ENCODE results near the gene MARCOL. TPM values are rescaled to one million over a fixed set of nuclear protein-coding genes. Genes with fewer than 3 reads are reported as not detected.
A peak's percentile ranks its signal among the peaks of the same experiment; 100 is the strongest.

Gene MARCOL, protein sequence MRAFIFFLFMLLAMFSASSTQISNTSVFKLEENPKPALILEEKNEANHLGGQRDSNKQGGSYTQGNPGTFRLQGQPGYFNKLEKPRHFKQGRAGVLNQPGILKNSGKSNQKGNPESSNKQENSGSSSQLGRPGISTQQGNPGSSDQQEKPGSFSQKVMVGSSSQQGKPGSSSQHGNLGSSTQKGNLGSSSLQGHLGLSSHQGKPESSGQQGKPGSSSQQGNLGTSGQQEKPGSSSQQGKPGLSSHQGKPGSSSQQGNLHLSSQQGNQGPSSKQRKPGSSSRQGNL
- polyA plus RNA-seq (ENCODE audit: insufficient read length in 3 of 3): not detected

DNA sequence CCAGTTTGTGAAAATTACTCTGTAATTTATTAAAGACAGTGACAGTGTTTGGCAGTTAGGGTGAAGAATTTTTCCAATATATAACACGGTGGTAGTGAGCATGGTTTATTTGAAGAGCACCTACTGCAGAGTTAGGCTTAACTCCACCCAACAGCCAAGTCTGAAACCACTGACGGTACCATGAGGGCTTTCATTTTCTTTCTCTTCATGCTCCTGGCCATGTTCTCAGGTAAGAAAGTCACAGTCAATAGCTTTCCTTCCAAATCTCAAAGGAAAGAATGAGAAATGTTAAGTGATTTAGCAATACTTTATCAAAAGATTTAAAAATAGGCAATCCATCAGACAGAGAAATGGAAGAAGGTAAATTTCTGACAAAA lies at the start of gene MARCOL:
Gene MARCOL, plus strand, starts transcription at position 108 of the 377 bp plus-strand sequence. Its CDS starts 73 bp downstream, at position 181.
- no peak for DNase-seq (ENCODE audit: low read depth in 3 of 3, low spot score in 2 of 3)

DNA sequence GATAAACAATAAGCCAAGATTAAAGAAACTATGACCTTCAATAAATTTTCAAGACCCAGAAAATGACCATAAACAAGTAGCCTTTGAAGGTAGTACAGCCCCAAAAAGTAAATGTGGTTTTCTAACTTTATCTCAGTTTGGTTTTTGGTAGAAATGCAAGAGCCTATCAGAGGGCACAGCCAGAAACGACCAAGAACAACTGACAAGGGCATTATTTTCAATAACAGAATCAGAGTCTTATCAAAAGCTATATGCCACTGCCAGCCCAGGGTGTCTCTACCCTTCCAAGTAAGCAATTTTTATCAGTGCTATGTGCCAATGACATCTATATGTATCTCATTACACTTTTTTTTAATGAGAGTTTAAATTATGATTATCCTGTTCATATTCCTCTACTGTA lies 47.3 kb upstream of the MARCOL start:
- no peak for DNase-seq (ENCODE audit: low read depth in 3 of 3, low spot score in 2 of 3)

DNA sequence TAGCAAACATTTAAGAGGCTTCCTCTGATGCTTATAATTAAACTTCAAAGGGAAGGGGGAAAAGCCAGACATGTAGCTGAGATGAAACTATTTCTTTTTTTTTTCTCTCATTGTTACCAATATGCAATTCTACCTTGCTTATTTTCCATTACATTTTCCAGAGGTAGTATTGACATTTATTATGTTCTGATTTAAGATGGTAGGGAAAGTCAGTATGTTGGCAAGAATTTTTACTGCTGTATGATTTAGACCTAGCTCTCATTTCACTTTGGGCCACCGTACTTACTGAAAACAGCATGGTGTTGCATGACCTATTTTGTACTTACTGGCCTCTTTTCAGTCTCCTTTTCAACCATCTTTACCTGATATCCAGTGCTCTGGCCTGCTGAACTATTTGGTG lies 45.1 kb upstream of the MARCOL start:
- no peak for DNase-seq (ENCODE audit: low read depth in 3 of 3, low spot score in 2 of 3)

DNA sequence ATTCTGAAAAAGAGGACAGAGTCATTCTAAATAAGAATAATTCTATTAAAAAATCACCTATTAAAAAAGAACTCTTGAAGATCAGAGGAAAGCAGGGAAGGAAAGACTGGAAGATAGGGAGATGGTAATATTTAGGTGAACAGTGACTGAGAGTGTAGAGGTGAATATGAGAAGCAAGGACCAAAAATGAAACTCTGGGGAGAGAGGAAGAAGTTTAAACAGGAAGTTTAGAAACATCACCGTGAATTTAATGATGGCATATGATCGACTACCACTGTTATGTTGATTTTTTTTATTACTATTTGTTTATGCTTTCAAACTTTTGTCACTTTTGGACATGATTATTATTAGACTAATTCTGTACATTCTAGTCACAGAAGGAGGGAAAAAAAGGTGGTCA lies 37.2 kb upstream of the MARCOL start:
- no peak for DNase-seq (ENCODE audit: low read depth in 3 of 3, low spot score in 2 of 3)

DNA sequence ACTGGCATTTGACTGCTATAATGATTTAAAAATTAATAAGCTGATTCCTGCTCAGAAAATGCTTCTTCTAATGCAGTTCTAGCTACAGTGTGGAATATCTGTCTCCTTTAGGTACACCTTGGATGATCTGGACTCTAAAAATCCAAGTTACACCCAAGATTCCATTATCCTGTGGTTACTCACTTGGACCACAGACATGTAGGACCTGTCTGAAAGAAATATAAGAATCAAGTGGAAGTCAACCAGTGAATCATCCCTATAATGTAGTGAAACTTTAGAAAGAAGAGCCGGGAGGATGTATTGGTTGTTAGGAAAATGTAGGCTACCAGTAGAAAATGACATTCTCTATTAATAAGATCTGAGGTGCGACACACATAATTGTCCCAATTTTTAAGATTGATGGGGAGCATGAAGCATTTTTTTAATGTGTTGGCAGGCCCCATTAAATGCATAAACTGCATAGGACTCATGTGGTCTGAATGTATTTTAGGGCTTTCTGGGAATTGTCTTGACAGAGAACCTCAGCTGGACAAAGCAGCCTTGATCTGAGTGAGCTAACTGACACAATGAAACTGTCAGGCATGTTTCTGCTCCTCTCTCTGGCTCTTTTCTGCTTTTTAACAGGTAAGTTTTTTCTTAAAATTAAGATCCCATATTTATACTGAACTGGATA lies 35.7 kb upstream of the MARCOL start, which contains the start of gene SPINK6:
Gene SPINK6, plus strand, starts transcription at position 512 of the 673 bp plus-strand sequence. Its CDS starts 55 bp downstream, at position 567.
- no peak for DNase-seq (ENCODE audit: low read depth in 3 of 3, low spot score in 2 of 3)

DNA sequence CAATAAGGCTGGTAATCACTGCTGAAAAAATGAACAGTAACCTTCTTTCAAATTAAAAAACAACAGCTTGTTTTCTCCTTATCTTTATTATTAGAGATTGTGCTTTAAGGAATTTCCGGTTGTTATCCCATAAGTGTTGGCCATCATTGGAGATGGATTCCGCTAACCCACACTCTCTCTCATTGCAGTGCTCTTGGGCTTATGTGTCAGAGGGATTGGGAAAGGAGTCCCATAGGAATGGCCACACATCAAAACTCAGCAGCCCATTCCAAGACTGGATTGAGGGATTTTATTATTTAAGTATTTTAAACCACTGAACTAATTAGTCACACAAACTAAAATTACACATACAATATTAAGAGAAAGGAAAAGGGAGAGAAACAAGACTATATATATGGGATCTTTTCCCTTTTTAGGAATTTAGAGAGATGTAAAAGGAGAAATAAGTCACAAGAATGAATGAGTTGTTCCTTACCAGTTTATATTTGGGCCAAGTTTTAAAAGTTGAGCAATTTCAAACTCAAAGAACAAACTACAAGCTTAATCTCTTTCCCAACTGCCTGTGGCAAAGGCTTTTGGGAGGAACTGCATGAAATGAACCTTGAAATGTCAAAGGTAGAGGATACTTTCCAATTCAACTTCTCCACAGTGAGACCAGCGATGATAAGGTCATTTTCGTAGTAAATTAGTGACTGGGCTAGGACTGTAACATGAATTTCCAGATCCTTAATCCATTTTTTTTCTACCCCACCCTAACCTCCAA lies 33.1 kb upstream of the MARCOL start:
- no peak for DNase-seq (ENCODE audit: low read depth in 3 of 3, low spot score in 2 of 3)

DNA sequence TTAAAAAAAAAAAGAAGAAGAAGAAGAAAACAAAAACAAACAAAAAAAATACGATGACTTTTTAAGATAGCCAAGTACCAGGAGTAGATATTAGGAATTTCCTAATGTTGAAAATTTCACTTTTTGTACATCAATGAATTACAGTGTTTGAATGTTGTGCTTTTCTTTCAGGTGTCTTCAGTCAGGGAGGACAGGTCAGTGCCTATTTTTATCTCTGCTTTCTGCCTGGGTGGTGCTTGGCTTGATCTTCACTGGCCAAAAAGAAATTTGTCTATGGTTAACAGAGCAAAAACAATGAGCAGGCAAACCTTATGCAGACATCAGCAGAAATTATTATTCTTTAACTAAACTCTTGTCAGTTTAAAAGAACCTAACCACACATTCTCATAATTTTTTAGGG lies 32.5 kb upstream of the MARCOL start:
- no peak for DNase-seq (ENCODE audit: low read depth in 3 of 3, low spot score in 2 of 3)

DNA sequence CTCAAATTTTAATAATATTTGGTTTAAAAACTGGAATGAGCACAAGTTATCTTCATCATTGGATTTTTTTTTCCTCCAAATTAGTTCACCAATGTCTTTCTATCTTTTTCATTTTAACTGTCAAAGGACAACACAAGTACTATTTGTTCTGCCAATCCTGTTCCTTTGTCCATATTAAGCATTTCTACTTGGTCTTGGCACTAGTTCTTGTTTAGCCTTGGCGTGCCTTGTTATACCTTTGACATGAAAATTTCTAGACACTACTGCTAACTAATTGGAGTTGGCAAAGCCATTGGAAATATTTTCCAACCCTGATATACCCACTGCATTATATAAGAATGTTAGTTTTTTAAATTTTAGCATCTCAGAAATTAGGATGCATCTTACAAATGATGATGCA lies 31.7 kb upstream of the MARCOL start:
- no peak for DNase-seq (ENCODE audit: low read depth in 3 of 3, low spot score in 2 of 3)

DNA sequence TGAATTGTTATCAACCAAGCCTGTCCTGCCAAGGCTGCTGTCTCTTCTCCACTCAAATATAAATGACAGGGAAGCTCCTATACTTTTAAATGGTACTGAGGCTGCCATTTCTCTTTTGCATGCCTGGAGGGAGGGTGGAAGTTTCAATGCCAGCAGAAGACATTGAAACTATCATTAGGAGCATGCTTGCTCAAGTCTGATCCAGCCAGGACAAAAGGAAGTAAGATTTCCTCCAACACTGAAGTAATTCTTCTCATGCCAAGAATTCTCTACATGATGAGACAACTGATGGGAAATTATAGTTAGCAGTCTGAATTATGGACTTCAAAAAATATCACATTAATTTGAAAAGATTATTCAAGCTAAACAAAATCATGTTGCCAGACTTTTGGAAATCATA lies 30.1 kb upstream of the MARCOL start:
- no peak for DNase-seq (ENCODE audit: low read depth in 3 of 3, low spot score in 2 of 3)

DNA sequence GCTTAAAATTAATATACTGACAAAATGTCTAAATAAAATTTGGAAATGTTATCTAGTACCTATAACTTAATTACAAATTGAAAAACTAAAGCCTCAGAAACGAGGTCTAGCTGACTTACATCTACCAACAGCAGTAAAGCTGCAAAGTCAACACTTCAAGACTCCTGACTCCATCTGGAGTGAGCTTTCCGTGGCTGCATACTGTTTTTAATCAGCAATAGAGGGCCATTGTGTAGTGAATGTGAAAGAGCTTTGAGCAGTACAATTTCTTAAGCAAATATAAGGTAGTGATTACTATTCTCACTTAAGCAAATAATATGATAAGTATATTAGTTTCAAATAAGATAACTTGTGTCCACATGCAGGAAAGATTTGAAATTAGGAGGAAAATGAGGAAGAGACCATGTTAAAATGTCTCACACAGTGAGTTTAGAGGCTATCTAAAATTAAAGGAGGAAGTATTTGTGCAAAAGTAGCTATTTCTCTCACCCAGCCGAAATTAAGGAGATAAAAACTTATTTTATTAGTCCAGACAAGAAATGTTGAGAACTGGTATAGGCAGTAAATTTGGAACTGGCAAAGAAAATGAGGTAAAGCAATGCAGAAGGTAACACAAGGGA lies 29.1 kb upstream of the MARCOL start:
- DNase-seq (ENCODE audit: low read depth in 3 of 3, low spot score in 2 of 3): no peak

DNA sequence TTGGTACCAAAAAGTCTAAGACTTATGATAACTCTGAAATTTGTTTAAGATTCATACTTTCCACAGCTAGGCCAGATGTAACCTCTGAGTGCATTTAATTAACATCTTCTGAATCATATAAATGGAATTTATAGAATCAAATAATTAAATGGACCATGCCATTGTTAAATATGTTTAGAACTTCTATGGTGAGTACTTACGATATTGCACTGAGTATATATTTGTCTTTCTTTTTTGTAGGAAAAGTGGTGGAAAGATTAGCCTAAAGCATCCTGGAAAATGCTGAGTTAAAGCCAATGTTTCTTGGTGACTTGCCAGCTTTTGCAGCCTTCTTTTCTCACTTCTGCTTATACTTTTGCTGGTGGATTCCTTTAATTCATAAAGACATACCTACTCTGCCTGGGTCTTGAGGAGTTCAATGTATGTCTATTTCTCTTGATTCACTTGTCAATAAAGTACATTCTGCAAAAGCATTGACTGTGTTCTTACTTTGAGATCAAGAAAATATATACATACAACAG lies 23.6 kb upstream of the MARCOL start:
- DNase-seq (ENCODE audit: low read depth in 3 of 3, low spot score in 2 of 3): no peak

DNA sequence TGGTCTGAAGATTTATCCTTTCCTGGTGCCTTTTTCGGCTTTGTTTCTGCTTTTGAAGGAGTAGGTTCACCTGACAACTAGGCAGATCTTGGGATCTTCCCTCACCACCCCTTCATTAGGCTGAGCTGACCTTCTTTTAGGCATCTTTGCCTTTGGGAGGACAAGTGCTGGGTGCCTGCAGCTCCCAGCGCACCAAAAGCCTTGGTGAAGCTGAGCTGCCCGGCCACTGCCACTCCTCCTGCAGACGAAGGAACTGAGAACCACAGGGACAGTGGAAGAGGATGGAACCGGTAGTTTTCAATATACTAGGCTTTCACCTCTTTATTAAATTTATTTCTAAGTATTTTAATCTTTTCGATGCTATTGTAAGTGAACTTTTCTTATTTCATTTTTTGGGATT lies 16.8 kb upstream of the MARCOL start:
- DNase-seq (ENCODE audit: low read depth in 3 of 3, low spot score in 2 of 3): no peak

DNA sequence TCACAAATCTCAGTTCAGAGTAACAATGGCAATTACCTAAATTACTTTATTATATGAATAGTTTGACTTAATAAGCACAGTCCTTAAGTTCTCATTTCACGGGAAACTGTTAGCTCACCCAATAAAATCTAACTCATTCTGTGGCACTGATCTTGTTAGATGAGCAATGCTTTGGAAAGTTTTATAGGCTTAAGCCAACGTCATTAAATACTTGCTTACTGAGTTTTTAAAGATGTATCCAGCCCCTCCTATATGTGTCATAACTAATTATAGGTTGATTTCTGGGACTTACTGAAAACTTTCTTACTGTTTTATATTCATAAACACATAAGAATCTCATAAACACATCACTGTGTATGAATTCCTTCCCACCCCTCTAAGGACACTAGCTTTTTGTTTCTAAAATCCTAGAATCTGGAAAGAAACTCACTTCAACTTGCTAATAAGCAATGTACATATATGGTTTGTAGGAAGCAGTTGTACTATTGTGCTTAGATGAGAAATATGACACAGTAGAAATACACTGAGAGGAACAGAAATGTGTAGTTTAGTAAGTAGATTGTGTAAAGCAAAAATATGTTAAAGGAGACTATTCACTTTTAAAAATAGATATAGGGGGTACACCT lies 14.1 kb upstream of the MARCOL start:
- no peak for DNase-seq (ENCODE audit: low read depth in 3 of 3, low spot score in 2 of 3)

DNA sequence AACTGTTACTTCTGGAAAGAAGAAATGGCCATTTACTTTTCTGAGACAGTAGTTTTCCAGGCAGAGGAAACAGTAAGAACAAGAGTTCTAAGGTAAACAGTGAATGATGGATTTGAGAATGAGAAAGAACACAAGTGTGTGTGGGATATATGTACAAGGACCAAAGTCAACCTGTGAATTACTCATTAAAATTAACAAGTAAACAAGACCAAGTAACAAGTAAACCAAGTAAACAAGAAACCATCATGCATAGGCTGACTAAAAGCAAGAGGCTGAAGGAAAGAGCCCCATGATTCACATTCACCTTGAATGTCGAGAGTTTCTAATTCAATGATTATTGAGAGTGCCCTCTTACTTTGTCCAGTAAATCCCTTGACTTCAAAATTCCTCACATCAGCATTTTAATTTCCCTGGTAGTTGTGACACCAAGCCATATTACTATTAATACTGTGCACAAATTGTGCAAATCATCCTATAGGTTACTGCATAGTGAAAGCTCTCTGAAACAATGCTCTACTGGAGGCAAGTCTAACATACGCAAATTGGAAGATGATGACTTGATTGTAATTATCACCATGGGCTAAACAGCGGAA lies 9.8 kb upstream of the MARCOL start:
- no peak for DNase-seq (ENCODE audit: low read depth in 3 of 3, low spot score in 2 of 3)

DNA sequence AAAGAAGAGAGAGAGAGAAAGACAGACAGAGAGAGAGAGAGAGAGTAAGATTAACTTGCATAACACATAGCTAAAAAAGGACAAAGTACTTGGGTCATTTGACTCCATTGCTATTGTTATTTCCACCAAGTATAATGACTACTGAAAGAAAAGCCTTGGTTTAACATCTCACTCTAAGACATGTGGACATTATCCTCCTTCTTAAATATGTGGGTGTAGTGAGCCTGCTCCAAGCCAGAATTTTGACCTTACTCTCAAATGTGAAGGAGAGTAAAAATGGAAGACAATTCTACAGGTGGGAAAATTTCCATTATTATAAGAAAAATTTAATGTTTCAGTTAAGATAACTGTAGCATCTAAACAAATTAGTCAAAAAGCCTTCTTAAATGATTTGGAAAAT lies 8.5 kb upstream of the MARCOL start:
- no peak for DNase-seq (ENCODE audit: low read depth in 3 of 3, low spot score in 2 of 3)

DNA sequence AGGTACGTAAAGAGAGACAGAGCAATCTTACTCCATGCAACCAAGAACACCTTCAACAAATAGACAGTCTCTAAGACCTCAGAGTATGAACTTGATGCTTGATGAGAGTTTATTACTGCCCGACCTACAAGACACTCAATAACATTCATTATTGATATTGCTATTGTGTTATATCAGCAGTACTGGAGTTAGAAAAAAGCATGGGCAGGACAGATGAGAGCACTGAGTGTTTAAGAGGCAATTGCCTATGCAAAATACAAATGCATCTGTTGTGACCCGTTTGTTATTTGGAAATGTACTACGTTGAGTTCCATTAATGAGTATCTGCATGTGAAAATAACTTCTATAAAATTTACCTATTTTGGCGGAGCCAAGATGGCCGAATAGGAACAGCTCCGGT lies 8.1 kb upstream of the MARCOL start:
- no peak for DNase-seq (ENCODE audit: low read depth in 3 of 3, low spot score in 2 of 3)

DNA sequence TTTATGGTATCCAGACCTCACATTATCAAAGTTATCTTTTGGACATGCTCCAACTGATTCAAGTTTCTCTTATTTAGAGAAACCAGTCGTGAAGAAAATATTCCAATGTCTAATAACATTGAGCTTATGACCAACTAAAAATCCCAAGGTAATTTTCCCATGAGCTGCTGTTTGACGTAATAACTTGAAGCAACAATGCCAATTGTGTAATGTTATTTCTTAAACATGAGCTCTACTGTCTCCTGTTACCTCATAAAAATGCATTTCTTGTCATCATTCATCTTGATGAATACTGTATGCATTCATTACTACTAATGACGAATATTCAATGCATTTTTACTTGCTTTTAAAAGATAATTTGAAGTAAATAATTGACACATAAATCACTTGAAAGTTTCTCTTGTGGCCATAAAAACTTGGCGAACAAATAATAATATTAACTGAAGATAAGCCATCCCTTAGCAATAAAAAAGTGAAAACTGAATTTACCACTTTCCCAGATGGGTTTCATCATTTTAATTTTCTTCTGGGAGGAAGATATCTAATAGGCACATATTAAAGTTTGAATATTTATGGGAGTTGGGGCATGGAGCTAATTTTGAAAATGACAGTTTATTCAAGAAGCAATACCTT lies 424 bp upstream of the MARCOL start:
- DNase-seq (ENCODE audit: low read depth in 3 of 3, low spot score in 2 of 3): peak in 1 of 3 donors; percentile 7

DNA sequence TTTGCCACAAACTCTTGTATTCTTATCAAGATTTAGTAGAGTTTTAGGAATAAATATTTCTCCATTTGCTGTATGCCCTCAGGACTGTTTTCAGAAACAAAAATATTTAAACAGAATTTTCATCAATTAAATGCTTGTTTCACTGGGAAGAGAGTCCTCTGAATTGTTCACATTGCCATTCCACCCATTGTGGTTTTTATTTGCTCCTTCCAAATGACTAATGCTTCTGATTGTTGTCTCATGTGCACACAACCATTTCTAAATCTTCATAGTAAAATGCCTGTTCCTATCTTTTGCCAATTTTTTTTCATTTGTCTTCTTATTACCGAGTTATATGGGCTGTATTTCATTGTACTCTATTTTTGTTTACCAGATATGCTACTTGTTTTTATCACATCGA lies 10.6 kb downstream of the MARCOL start:
- no peak for DNase-seq (ENCODE audit: low read depth in 3 of 3, low spot score in 2 of 3)

DNA sequence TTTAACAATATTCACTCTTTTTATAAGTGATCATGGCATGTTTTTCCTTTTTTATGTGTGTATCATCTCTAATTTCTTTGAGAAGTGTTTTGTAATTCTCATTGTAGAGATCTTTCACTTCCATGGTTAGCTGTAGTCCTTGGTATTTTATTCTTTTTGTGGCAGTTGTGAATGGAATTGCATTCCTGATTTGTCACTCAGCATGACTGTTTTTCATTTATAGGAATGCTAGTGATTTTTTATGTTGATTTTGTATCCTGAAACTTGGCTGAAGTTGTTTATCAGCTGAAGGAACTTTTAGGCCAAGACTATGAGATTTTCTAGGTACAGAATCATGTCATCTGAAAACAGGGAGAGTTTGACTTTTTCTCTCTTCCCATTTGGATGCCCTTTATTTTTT lies 17.1 kb downstream of the MARCOL start:
- no peak for DNase-seq (ENCODE audit: low read depth in 3 of 3, low spot score in 2 of 3)

DNA sequence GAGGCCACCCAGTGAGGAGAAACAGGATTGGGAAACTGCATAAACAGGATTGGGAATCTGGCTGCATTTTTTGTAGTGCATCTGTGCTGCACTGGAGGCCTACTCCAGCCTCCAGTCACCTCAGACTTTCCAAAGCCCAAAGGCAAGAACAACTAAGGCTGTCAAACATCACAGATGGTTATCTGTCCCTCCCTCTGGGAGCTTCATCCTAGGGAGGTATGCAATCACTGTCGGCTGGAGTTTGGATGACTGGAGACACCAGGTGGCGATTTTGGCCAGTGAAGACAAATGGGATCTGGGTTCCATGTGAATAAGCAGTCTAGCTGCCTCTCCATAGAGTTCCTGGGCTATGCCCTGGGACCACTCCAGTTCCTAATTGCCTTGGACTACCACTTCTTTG lies 21.0 kb downstream of the MARCOL start:
- DNase-seq (ENCODE audit: low read depth in 3 of 3, low spot score in 2 of 3): no peak
